HG03066 (cell line): Measurements from ENCODE around the gene CCNYL1.

Source experiments
- ATAC-seq: cut with Tn5 transposase; IDR thresholded peaks from one replicate; pipeline ENCODE4 v1.9.1; 2021; ENCODE audit warnings: low read depth; ENCODE audit not compliant: unreplicated experiment

Gene CCNYL1

DNA sequence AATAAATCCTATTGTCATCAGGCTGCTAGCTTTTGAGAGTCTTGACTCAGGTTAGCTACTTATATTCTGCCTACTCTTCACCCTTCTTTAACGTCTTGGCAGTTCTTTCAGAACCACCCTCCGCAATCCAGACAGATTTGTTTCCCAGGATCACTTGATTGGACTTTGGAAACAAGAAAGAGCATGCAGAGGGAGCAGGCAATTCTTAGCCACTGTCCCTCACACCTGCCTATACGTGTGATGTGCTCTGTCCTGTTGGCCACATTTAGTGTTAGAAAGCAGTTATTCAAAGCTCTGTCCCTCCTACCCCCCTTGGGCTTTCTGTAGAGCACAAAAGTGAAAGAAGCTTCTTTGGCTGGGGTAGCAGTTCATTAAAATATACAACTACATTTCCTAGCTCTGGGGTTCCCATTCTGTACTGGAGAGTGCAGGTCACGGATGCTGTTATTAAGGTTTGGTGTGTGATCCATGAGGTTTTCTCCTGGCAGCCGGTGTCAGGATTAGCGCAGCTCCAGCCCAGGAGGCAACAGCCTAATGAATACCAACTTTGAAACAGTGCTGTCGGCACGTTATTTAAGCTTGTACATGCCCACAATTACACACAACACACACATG is 52.0 kb downstream of the CCNYL1 start:
- no peak for ATAC-seq

DNA sequence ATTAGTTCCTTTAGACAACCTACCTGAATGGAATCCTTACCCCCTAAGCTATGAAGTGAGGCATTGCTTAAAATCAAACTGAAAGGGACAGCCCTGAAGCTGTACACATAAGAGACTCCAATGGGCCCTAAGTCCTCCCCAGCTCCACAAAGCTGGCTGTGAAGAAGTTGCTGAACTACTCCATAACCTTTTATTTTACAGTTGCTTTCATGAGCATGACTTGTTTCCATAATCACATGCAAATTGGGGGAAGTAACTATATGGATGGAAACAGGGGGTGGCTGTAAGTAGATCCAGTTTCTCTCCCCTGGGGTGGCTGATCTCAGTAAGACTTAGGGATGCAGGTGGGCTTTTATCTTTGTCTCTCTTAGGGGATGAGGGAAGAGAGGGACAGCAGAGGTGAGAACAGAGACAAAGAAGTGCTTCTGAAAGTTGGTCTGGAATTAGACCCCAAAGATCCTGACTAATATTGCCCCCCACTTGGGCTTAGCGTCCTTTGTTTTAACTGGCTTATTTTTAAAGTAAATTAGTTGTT is 52.7 kb downstream of the CCNYL1 start:
- no peak for ATAC-seq

GRCh38 chr2:207765547-207765946 is 54.1 kb downstream of the CCNYL1 start:
- ATAC-seq: no peak

GRCh38 chr2:207766041-207766551 is 54.7 kb downstream of the CCNYL1 start:
- no peak for ATAC-seq

GRCh38 chr2:207766697-207767460 is 55.4 kb downstream of the CCNYL1 start:
- no peak for ATAC-seq

DNA sequence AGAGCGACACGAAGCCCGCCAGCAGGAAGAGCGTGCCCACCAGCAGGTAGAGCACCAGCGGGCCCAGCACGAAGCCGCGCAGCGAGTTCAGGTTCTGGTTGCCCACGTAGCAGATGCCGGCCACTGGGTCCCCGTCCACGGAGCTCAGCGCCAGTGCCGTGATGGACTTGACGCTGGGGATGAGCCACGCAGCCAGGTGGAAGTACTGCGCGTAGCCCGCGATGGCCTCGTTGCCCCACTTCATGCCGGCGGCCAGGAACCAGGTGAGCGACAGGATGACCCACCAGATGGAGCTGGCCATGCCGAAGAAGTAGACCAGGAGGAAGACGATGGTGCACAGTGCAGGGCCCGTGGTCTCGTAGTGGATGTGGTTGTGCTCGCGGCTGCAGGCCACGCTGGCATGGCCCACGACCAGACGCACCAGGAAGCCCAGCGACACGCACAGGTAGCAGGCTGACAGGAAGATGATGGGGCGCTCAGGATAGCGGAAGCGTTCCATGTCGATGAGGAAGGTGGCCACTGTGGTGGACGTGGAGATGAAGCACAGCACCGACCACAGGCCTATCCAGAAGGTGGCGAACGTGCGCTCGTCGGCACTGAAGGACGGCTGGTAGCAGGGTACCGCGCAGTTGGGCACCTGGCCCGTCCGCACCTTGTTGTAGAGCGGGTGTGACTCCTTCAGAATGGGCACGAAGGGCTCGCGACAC is 56.2 kb downstream of the CCNYL1 start:
- no peak for ATAC-seq

DNA sequence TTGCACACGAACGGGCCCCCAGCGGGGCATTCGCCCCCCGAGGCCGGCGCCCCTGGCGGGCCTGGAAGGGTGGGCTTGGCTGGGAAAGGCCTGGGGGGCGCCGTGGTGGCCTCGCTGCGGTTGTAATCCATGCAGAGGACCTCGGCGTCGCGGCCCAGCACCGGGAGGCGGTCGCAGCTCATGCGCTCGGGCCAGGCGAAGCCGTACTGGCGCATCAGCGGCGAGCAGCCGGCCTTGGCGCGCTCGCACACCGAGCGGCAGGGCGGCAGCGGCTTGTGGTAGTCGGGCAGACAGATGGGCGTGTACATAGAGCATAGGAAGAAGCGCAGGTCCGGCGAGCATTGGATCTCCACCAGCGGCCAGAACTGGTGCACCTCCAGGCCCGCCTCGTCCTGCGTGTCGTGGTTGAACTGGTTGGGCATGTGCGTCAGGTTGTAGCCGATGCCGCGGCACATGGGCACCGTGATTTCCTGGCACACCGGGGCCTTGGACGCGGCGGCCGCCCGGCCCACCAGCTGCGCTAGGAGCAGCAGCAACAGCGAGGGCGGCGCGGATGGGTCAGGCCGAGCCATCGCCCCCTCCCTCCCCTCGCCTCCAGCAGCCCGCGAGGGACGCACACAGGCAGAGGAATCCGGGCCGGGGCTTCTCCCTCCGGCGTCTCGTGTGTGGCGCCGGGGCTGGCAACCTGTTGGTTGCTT is 56.9 kb downstream of the CCNYL1 start:
- ATAC-seq: no peak

GRCh38 chr2:207768866-207769596 is 57.6 kb downstream of the CCNYL1 start:
- peak; percentile 12 for ATAC-seq

DNA sequence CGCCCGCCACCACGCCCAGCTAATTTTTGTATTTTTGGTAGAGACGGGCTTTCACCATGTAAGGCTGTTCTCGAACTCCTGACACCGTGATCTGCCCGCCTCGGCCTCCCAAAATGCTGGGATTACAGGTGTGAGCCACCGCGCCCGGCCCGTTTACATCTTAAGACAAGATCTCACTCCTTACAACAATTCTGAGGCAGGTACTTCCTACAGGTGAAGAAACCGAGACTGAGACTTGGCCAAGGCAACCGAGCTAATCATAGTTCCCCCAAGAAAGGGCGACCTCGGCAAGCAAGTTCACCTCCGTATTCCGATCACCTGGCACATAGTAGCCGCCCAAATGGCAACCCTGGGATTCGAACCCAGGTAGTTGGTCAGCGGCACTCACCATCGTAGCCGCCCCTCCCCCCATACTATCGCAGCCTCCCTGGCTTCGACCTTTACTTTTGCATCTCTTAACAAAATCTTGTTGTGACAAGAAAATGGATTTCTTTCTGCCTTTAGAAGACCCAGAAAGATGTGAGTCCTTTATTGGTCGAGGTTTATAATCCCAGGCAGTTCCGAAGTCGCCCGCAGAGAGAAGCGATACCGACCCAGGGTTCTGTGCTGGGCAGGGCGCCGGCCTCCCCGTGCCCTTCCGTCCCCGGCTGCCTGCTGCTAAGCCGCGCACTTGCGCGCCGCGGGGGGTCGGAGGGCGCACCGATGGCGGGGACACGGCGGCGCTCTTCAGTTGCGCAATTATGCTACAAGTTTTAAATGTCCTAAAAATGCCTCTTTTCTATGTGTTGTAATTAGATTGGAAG is 59.4 kb downstream of the CCNYL1 start:
- no peak for ATAC-seq

GRCh38 chr2:207771421-207771820 is 60.0 kb downstream of the CCNYL1 start:
- ATAC-seq: no peak

DNA sequence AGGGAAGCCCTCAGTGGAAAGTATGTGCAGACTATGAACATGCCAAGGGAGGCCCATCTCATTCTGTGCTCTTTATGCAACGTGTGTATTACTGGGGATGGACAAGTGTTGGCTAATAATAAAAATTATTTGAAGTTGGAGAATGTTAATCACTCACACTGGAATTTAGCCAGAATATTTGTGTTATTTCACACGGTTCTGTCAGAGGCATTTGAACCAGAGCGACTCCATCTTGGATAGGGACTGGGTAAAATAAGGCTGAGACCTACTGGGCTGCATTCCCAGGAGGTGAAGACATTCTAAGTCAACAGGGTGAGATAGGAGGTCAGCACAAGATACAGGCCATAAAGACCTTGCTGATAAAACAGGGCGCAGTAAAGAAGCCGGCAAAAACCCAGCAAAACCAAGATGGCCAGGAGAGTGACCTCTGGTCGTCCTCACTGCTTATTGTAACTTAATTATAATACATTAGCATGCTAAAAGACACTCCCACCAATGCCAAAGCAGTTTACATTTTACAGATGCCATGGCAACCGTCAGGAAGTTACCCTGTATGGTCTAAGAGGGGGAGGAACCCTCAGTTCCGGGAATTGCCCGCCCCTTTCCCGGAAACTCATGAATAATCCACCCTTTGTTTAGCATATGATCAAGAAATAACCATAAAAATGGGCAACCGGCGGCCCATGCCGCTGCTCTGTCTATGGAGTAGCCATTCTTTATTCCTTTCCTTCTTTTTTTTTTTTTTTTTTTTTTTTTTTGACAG is 60.8 kb downstream of the CCNYL1 start:
- no peak for ATAC-seq

DNA sequence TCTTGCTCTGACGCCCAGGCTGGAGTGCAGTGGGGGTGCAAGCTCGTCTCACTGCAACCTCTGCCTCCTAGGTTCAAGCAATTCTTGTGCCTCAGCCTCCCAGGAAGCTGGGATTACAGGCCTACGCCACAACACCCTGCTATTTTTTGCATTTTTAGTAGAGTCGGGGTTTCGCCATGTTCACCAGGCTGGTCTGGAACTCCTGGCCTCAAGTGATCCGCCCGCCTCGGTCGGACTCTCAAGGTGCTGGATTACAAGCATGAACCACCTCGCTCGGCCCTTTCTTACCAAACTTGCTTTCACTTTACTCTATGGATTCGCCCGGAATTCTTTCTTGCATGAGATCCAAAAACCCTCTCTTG is 61.4 kb downstream of the CCNYL1 start:
- no peak for ATAC-seq

DNA sequence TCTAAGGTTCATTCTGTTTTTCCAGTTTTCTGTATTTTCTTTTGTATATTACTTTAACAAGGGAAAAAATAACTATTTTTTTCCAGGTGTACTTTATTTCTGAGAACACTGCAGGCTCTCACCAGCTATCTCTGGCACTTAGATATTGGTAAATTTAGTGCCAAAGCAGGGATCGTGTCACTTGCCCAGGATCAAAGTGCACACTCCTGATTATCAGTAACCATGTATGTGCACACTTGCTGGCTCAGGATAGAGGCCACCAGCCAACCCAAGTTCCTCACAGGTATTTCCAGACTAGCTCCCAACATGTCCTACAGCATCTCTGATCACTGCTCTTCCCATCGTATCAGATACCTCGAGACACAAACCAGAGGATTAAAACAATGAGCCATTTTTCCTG is 64.0 kb downstream of the CCNYL1 start:
- ATAC-seq: no peak

DNA sequence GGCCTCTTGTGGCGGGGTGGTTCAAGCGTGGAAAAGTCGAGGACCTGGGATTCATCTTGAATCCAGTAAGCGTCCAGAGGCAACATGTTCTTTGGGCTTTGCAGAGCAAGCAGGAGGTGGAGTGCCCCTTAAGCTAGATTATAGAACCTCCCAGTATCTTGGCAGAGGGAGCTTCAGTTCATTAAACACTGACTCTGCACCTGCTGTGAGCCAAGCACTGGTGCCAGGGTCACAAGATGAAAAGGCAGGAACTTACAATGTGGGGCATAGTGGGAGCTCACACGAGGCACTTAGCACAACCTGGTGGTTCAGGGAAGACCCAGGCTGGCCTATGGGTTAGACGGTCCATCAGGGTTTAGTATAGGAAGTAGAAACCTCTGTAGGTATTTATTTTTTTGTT is 65.7 kb downstream of the CCNYL1 start:
- ATAC-seq: no peak

- no peak for ATAC-seq
Observed at GRCh38 chr2:207778298-207778882, 67.0 kb downstream of the CCNYL1 start.

GRCh38 chr2:207779523-207779922 is 68.1 kb downstream of the CCNYL1 start:
- no peak for ATAC-seq

- no peak for ATAC-seq
Observed at GRCh38 chr2:207782238-207783030, 71.0 kb downstream of the CCNYL1 start.
